ENCODE data around the gene BANP. TPM values are rescaled to one million over a fixed set of nuclear protein-coding genes. Genes with fewer than 3 reads are reported as not detected.
"Not testable (repeated sequence)": the region's sequence is repeated elsewhere in the genome, so short reads cannot be mapped to it uniquely, and the experiment has no call there.

Gene BANP
- total and polyA plus RNA-seq, 2 of the 8 experiments (the other 6 are each of a cell fraction or from before 2014, with no cell fraction given): 25.8 to 39.8 TPM

GRCh38 chr16:87936375-87937230 lies 14.6 kb upstream of the BANP start, which contains the start of gene CA5A (continued):
- TF ChIP-seq PHF8 (conservative IDR thresholded peaks at IDR 0.05; ENCODE audit: low read depth, low read length) (no peak), CHD1 (IDR thresholded peaks at IDR 0.05; ENCODE audit: low read depth, low read length) (no peak), SP2 (IDR thresholded peaks at IDR 0.05; ENCODE audit: low read length) (no peak)

- H3K79me2 ChIP-seq (ENCODE audit: control insufficient read depth in 1 of 2, insufficient read depth in 2 of 2, low read length in 2 of 2); H2BK15ac ChIP-seq (ENCODE audit: low read length); H3K9me3 ChIP-seq (ENCODE audit: insufficient read depth in 2 of 2, low read depth in 1 of 2, low read length in 1 of 2); H3K27ac ChIP-seq (ENCODE audit: low read depth, low read length); H3K4me3 ChIP-seq (ENCODE audit: extremely low read depth in 1 of 4, insufficient read depth in 2 of 4, low read depth in 3 of 4, low read length in 4 of 4); FAIRE-seq; H3K4me1 ChIP-seq (replicated peaks in 1 of 4; ENCODE audit: control insufficient read depth in 3 of 4, insufficient read depth in 4 of 4, low read length in 3 of 4); H3K18ac ChIP-seq (ENCODE audit: extremely low read depth, low read length); H4K8ac ChIP-seq (ENCODE audit: extremely low read depth, insufficient read depth, low read length); H3K23me2 ChIP-seq (ENCODE audit: low read depth, low read length); H2BK12ac ChIP-seq (ENCODE audit: low read depth, low read length); H3K27me3 ChIP-seq (replicated peaks in 1 of 4; ENCODE audit: control insufficient read depth in 3 of 4, extremely low read depth in 1 of 4, insufficient read depth in 3 of 4, low read length in 3 of 4); H2BK120ac ChIP-seq (replicated peaks; ENCODE audit: low read depth, low read length); H4K91ac ChIP-seq (replicated peaks; ENCODE audit: insufficient read length, low read length); H2AK5ac ChIP-seq (ENCODE audit: low read depth, low read length); H4K5ac ChIP-seq (ENCODE audit: insufficient read length, low read depth, low read length); H3K14ac ChIP-seq (ENCODE audit: insufficient read length); DNase-seq (ENCODE audit: low read depth in 1 of 2, low spot score in 2 of 2); H2BK20ac ChIP-seq (ENCODE audit: low read length); H3K9ac ChIP-seq (replicated peaks in 1 of 4; ENCODE audit: extremely low read depth in 1 of 4, low read depth in 3 of 4, low read length in 3 of 4); H3K56ac ChIP-seq (replicated peaks; ENCODE audit: insufficient read length, low read depth, low read length); H3K79me1 ChIP-seq (ENCODE audit: low read depth, low read length); H3K4ac ChIP-seq (replicated peaks; ENCODE audit: insufficient read length, low read depth, low read length); H4K20me1 ChIP-seq (replicated peaks in 1 of 2; ENCODE audit: control insufficient read depth in 1 of 2, insufficient read depth in 2 of 2, low read length in 2 of 2); H3K23ac ChIP-seq (ENCODE audit: insufficient read length); H2AFZ ChIP-seq (ENCODE audit: low read length); H3K4me2 ChIP-seq (ENCODE audit: insufficient read depth in 1 of 2, low read depth in 2 of 2, low read length in 2 of 2); H3K36me3 ChIP-seq (ENCODE audit: control insufficient read depth in 2 of 4, insufficient read depth in 4 of 4, low read length in 3 of 4); H2BK5ac ChIP-seq (ENCODE audit: low read depth, low read length): not testable (repeated sequence)
- ChIA-PET POLR2A (ENCODE audit: partially characterized antibody) (interaction anchor here (1.2 kb wide), 1 partner anchor 20 kb away, joined by 5 read pairs; no protein-coding TSS in a partner anchor), CTCF (ENCODE audit: partially characterized antibody) (interaction anchor here (1.0 to 1.3 kb wide), 2 partner anchors 10 to 20 kb away, joined by 3 to 4 read pairs; no protein-coding TSS in a partner anchor)
- 85% methylated on average over 7 of the region's 7 CpGs; no CpG with 5 or more reads in 1 of the 2 experiments for WGBS, 2 experiments (ENCODE audit: extremely low coverage in 1 of 2, insufficient coverage in 1 of 2, insufficient read length in 1 of 2, insufficient replicate concordance in 2 of 2, low coverage in 1 of 2, low lambda C conversion rate in 2 of 2, missing lambda C conversion rate in 1 of 2)
Observed at GRCh38 chr16:87937231-87937542, 14.0 kb upstream of the BANP start.
